Psoas muscle (tissue), 8 donors: Measurements from ENCODE around the gene TMEM132C. TPM values are rescaled to one million over a fixed set of nuclear protein-coding genes. Genes with fewer than 3 reads are reported as not detected.

Experiments
- ATAC-seq, 4 donors: fragments of 200-7000 bp; cut with Tn5 transposase; one replicate each; pipeline ENCODE4 v1.9.1; 2020; ENCODE audit warnings: moderate library complexity in 3 of 4, mild to moderate bottlenecking in 2 of 4
- DNase-seq, 2 donors: peaks; one replicate each; pipeline ENCODE4 v3.0.0-alpha.2; 2020
- H3K27ac ChIP-seq: fragments of 200-600 bp; one replicate; pipeline ENCODE4 v1.8.0; 2022
- H3K27me3 ChIP-seq, 3 donors: fragments of 200-600 bp in 1 of 3; one replicate each; pipeline versions ENCODE4 v1.6.1 to v1.8.0; 2013 to 2022; ENCODE audit warnings: low read length in 2 of 3, mild to moderate bottlenecking in 2 of 3, moderate library complexity in 1 of 3; ENCODE audit not compliant: insufficient read depth in 3 of 3
- H3K36me3 ChIP-seq, 2 donors: fragments of 200-600 bp in 1 of 2; one replicate each; pipeline versions ENCODE4 v1.6.1 to v1.8.0; 2013 to 2022; ENCODE audit warnings: low read depth in 1 of 2, mild to moderate bottlenecking in 1 of 2, moderate library complexity in 1 of 2; ENCODE audit not compliant: insufficient read depth in 1 of 2
- H3K4me1 ChIP-seq: fragments of 200-600 bp; one replicate; pipeline ENCODE4 v1.8.0; 2022
- H3K4me3 ChIP-seq: fragments of 200-600 bp; one replicate; pipeline ENCODE4 v1.8.0; 2022; ENCODE audit warnings: mild to moderate bottlenecking
- H3K9me3 ChIP-seq: fragments of 200-600 bp; one replicate; pipeline ENCODE4 v1.8.0; 2022
- CTCF ChIP-seq: fragments of 200-600 bp; IDR thresholded peaks from one replicate; pipeline ENCODE4 v1.8.0; 2022; ENCODE audit warnings: antibody characterized with exemption
- WGBS, 3 donors: extraction: QIAGEN DNeasy Blood & Tissue Kit; methylation state at CpG; one replicate each; pipeline versions ENCODE4 v1.1.6 to v1.1.7; 2013; 5-methylcytosine and 5-hydroxymethylcytosine counted together
- intact Hi-C, 2 donors: fragments of 100-400 bp; cut with DNase I; formaldehyde crosslinking; loops; one replicate each; pipeline versions ENCODE4 v1.11.0 to v1.14.2; 2022
- polyA plus RNA-seq, 3 donors: library from polyadenylated mRNA; stranded (reverse); fragments of 200-250 nt; gene quantifications; one replicate each; pipeline ENCODE4 v1.2.3, GENCODE V29; 2013
- total RNA-seq, 4 donors: library from RNA; stranded (reverse); fragmentation: NEBNext Ultra II Directional in 2 of 4; extraction: Animal tissue kit (Norgen Biotek cat#: 25700) in 2 of 4; gene quantifications; one replicate each; pipeline versions ENCODE4 v1.2.1 to v1.2.4, GENCODE V29; 2021 to 2023
- donor health status: healthy with polysubstance abuse.
- donor health status: DM: no; HTN: no; CAD: no; lungs with moderate emphysema.
- donor health status: Bipolar disorder and iron deficiency.
- donor health status: healthy.
- donor health status: DM: yes; HTN: yes; CAD: no.
- donor health status: DM: no; HTN: no; CAD: no.
- donor health status: DM: no; HTN: no; CAD: no.
- donor health status: DM: yes; HTN: yes; CAD: no.

Gene TMEM132C
- total and polyA plus RNA-seq, 7 donors: 0.16 to 0.77 (median 0.47) TPM

DNA sequence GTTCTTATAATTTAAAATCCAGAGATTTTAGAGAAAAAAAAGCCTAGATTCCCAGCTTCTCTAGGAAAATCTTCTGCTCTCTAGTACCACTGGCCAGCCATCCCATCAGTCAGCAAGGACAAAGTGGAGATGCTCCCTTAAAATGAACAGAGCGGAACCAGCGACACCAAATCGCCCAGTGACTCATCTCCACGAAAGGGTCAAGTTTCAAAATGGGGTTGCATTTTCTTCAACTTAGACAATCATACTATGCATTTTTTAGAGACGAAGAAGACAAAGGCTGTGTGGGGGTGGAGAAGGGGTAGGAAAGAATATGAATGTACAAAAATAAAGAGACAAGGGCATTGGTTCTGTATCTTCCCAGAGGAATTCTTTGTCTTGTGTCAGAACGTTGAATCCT is 344.8 kb downstream of the TMEM132C start:
- WGBS, 3 donors: 31 to 62% (median 42%) methylated on average over 6 of the region's 6 CpGs
- Histone ChIP-seq H3K4me1 (no peaks in the 10 kb centered on the region), H3K4me3 (no peak overlapping the region), H3K27ac (no peak overlapping the region), H3K36me3 (no peaks in the 10 kb centered on the region), H3K27me3 (no peaks in the 10 kb centered on the region), H3K9me3 (no peaks in the 10 kb centered on the region)
- DNase-seq (no peak), ATAC-seq (no peak)
- TF ChIP-seq CTCF: no peak
- intact Hi-C loops: no loop called here

- TF ChIP-seq CTCF: no peak
- no peaks in the 10 kb centered on the region for H3K36me3 ChIP-seq
- no peak overlapping the region for H3K27ac ChIP-seq
- intact Hi-C loops: no loop called here
- H3K27me3 ChIP-seq: no peaks in the 10 kb centered on the region
- H3K4me1 ChIP-seq: no peaks in the 10 kb centered on the region
- WGBS, 3 donors: 33 to 67% (median 37%) methylated on average over 8 of the region's 8 CpGs
- no peaks in the 10 kb centered on the region for H3K9me3 ChIP-seq
- DNase-seq (no peak), ATAC-seq (no peak)
- no peak overlapping the region for H3K4me3 ChIP-seq
These were observed 345.3 kb downstream of the TMEM132C start for GRCh38 chr12:128612150-128612850.

DNA sequence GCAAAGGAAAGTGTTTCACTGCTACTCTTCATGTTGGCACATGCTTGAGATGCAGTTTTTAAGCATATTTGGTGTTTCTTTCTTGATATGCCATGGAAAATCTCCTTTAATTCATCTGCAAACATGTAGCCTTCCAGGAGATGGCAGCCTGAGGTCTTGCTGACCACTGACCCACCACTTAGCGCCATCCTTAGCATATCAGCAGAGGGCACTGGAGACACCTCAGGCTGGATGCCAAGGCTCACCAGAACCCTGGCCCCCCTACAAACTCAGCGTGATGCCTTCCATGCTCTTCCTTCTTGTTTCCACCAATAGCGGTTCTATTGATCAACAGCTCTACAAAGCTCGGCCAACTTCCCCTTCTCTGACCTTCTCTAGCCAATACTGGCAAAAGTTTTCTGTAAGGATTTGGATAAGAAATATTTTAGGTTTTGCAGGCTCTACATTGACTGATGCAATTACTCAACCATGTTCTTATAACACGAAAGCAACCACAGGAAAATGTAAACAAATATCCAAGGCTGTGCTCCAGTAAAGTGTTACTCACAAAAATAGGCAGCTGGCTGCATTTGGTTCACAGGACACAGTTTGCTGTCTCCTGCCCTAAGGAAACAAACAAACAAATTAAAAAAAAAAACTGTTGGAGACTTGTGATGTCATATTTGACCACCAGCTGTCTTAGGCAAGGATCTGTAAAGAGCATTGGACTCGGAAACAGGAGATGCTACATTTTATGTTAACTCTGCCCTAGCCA is 347.0 kb downstream of the TMEM132C start:
- Histone ChIP-seq H3K4me3 (no peak overlapping the region), H3K27ac (no peak overlapping the region), H3K4me1 (no peaks in the 10 kb centered on the region), H3K27me3 (no peaks in the 10 kb centered on the region), H3K9me3 (no peaks in the 10 kb centered on the region), H3K36me3 (no peaks in the 10 kb centered on the region)
- ATAC-seq: no peak
- intact Hi-C loops: no loop called here
- WGBS, 3 donors: 71 to 77% (median 72%) methylated on average over 6 of the region's 6 CpGs
- no peak for TF ChIP-seq CTCF
- no peak for DNase-seq

DNA sequence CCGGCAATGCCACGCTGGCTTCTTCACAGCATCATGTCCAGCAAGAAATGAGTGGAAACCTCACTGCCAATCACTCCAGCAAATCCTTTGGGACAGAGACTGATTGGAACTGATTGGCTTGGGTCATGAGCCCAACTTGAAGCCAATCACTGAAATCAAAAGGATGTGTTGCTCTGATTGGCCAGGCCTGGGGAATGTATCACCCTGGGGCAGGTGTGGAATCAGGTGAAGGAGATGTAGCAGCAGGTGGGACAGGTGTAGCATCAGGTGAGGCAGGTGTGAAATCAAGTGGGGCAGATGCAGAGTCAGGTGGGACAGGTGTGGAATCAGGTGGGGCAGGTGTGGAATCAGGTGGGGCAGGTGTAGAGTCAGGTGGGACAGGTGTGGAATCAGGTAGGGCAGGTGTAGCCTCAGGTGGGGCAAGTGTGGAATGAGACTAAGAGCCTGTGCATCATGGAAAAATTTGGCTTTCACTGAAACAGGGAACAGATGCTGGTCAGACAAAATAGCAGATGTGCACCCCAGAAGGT is 350.4 kb downstream of the TMEM132C start:
- DNase-seq: no peak
- Histone ChIP-seq H3K4me3 (no peak overlapping the region), H3K4me1 (no peaks in the 10 kb centered on the region), H3K27me3 (no peaks in the 10 kb centered on the region), H3K27ac (no peak overlapping the region), H3K36me3 (no peaks in the 10 kb centered on the region), H3K9me3 (no peaks in the 10 kb centered on the region)
- intact Hi-C loops: no loop called here
- no peak for TF ChIP-seq CTCF
- ATAC-seq: no peak
- 79 to 91% (median 84%) methylated on average over 2 of the region's 2 CpGs for WGBS, 3 donors
